KOPT-K1 (cell line): ENCODE results near the gene GGTLC1.

Experiments used
- H3K27ac ChIP-seq: fragments of 200-600 bp; sonication (generic); 2 replicates; pipeline ENCODE4 v1.5.1; 2016; ENCODE audit warnings: antibody characterized with exemption, mild to moderate bottlenecking, low read depth, low read length; ENCODE audit not compliant: poor library complexity, severe bottlenecking
- H3K36me3 ChIP-seq: fragments of 200-600 bp; sonication (generic); 2 replicates; pipeline ENCODE4 v1.5.1; 2017; ENCODE audit warnings: antibody characterized with exemption, mild to moderate bottlenecking, low read length, moderate library complexity; ENCODE audit not compliant: insufficient read depth
- H3K9me3 ChIP-seq: fragments of 200-600 bp; sonication (generic); 2 replicates; pipeline ENCODE4 v1.5.1; 2017; ENCODE audit warnings: antibody characterized with exemption, low read length, mild to moderate bottlenecking; ENCODE audit not compliant: insufficient read depth, poor library complexity, severe bottlenecking

Gene GGTLC1

DNA sequence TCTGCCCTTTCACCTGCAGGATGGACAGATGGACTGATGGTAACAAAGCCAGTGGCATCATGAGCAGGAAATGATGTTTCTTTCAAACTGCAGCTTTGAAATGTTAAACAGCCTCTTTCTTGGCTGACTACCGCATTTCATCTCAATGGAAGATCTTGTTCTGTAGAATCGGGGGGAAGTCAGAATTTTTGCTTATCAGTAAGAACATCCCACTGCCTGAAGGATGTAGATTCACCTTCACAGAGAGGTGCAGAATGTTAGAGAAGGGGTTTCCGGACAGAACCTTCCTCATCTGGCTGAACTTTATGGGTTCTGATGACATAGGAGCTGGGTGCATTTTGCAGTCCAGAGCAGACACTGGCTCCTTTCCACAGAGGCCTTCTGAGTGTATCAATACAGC, 32.7 kb downstream of the GGTLC1 start:
- peaks cover 4% of the 10 kb centered on the region for H3K9me3 ChIP-seq
- no peaks in the 10 kb centered on the region for H3K36me3 ChIP-seq
- H3K27ac ChIP-seq = no peak overlapping the region

DNA sequence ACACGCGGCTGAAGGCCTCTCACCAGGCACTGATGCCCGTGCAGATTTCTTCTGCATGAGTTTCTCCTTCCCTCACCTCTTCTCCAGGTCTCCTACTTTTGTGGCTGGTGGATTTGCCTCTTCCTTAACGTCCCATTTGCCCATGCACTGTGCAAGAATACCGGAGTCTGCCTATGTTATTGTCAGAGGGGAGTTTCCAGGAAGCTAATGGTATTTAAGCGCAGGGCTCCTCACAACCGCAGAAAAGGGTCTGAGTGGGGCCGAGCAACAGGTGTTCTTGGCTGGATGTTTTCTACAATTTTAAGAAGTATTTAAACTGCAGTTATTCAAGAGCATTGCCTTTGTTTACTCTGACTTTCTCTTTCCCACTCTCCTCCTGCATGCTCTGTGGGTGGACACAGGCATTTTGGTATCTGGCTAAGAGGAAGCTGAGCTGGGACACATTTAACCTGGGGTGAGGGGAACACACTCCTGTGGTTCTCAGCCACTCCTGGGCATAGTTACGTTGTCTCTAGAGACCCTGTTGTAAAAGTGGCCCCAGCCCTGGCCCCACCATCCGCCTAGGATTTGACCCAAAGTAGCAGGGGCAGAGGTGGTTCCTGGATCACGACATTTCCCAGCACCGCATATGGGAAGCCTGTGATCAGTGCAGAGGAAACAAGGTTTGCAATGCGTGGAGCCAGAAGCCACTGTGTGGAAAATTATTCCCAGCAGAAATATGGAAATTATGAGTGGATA, 34.4 kb downstream of the GGTLC1 start:
- H3K36me3 ChIP-seq = no peaks in the 10 kb centered on the region
- no peaks in the 10 kb centered on the region for H3K9me3 ChIP-seq
- no peak overlapping the region for H3K27ac ChIP-seq

DNA sequence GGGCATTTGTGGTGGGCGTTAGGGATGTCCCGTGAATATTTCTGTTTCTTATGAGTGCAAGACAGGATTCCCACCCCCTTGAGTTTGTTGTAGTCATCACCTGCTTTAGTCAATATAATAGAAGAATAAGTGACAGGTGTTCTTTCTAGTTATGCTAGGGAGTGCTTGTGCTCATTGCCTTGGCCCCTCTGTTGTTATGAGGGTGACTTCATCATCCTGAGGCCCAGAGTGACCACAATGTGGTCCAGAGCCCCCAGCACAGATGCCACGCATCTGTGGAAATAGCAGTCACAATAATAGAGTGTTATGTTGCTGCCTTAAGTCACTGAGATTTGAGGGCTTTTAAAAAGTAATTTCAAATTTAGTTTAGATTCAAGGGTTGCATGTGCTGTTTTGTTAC, 42.4 kb downstream of the GGTLC1 start:
- H3K27ac ChIP-seq = no peak overlapping the region
- H3K9me3 ChIP-seq = no peaks in the 10 kb centered on the region
- H3K36me3 ChIP-seq = no peaks in the 10 kb centered on the region

DNA sequence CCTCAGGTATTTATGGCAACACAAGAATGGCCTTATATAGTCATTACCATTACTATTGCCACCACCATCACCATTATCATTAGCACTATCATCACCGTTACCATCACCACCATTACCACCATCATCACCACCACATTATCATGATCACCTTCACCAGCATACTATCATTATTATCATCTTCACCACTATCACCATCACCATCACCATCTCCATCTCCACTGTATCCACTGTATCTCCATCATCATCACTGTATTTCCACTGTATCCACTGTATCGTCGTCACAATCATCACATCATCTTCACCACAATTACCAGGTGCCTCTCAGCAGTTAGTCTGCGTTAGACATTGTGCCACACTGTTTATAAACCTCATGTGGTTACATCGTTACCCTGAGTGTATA, 45.3 kb downstream of the GGTLC1 start:
- Histone ChIP-seq H3K27ac (no peak overlapping the region), H3K36me3 (no peaks in the 10 kb centered on the region), H3K9me3 (peaks cover 14% of the 10 kb centered on the region)

DNA sequence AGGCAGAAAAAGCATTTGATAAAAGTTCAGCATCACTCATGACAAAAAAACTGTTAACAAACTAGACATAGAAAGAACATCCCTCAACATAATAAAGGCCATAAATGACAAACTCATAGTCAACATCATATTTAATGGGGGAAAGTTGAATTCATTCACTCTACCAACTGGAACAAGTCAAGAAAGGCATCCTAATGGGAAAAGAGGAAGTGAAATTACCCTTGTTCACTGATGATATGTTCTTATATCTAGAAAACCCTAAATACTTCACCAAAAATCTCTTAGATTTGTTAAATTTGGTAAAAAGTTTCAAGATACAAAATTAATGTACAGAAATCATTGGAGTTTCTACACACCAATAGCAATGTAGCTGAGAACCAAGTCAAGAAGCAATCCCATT, 48.9 kb downstream of the GGTLC1 start:
- H3K36me3 ChIP-seq = no peaks in the 10 kb centered on the region
- H3K9me3 ChIP-seq = peaks cover 22% of the 10 kb centered on the region
- H3K27ac ChIP-seq = no peak overlapping the region

DNA sequence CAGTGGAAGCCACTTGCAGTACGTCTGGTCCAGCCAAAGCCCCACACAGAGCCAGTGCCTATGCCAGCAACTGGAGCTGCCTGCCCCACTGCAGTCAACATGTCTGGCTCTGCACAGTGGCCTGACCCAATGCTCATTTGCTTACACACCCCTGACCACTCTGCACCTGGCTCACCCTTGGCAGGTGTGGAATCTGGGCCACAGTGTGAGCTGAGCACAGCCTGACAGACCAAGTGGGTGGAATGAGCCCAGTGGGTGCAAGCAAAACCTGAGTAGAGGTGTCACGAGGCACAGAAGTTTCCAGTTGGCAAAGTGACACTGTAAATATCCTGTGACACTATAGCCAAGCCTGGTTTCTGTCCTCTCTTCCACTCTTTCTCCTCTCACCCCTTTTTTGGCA, 49.5 kb downstream of the GGTLC1 start:
- Histone ChIP-seq H3K9me3 (peaks cover 22% of the 10 kb centered on the region), H3K27ac (no peak overlapping the region), H3K36me3 (no peaks in the 10 kb centered on the region)

DNA sequence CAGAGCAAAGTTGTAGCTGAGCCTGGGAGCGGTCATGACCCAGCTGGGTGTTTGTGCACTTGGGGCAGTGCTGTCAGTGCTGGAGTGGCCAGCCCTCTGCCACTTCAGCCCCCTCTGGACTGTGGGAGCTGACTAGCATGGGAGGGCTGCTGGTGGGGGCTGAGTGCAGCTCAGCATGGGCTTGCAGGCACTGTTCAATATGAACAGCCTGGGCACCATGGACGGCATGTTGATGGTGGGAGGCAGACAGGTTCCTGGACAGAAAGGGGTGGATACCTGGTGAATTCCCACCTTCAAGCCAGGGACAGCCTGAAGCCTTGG, 50.5 kb downstream of the GGTLC1 start:
- H3K9me3 ChIP-seq = peaks cover 22% of the 10 kb centered on the region
- no peak overlapping the region for H3K27ac ChIP-seq
- H3K36me3 ChIP-seq = no peaks in the 10 kb centered on the region

DNA sequence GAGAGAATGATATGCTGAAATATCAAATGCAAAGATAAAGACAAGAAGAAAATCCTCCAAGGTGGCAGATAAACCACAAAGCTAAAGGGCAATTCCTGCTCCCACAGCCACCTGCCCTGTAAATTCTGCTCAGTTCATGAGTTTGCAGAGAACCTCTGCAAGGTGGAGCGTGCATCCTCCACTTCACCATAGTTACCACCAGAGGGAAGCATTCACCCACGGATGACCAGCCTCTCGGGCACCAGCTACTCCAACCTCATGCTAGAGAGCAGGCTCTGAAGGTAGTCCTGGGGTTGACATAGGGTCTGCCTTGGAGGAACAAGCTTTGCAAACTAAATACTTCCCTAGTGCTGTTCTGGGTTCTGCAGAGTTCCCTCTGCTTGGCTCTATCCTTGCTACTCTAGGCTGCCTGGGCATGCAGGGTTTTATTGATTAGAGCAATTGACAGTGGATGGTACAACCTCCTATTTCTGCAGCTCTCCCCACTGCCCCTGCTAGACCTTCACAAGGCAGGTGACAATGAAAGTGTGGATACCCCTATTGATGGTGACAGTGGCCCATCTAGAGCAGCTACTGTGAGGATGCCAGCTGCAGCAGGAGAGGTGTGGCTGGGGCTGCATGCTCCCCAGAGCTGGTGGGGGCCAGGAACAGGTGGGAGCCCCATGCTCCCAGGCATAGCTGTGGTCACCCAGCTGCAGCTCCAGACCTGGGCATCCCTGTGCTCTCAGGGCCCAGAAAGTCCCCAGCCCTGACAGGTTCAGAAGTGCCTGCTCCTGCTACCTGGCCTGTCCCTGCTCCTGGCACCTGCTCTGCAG, 51.1 kb downstream of the GGTLC1 start:
- H3K36me3 ChIP-seq = no peaks in the 10 kb centered on the region
- H3K27ac ChIP-seq = no peak overlapping the region
- peaks cover 22% of the 10 kb centered on the region for H3K9me3 ChIP-seq
